HEK293 (cell line): ENCODE measurements around the gene SUPT3H.

ENCODE experiments used
- CTCF ChIP-seq: fragments of 450-650 bp; formaldehyde crosslinking; IDR thresholded peaks from 2 replicates; pipeline ENCODE4 v1.5.1; 2016; ENCODE audit warnings: missing biosample characterization, missing genetic modification characterization
- REST ChIP-seq: fragments of 450-650 bp; formaldehyde crosslinking; IDR thresholded peaks from 2 replicates; pipeline ENCODE4 v1.5.1; 2016; ENCODE audit warnings: missing biosample characterization, missing genetic modification characterization
- ZBTB21 ChIP-seq: fragments of 450-650 bp; formaldehyde crosslinking; IDR thresholded peaks from 2 replicates; pipeline ENCODE4 v1.5.1; 2017; ENCODE audit warnings: missing biosample characterization, missing genetic modification characterization
- ZBTB49 ChIP-seq: fragments of 450-650 bp; formaldehyde crosslinking; IDR thresholded peaks from 2 replicates; pipeline ENCODE4 v1.5.1; 2016; ENCODE audit warnings: missing biosample characterization, missing genetic modification characterization, low read depth
- ZBTB7A ChIP-seq: fragments of 450-650 bp; formaldehyde crosslinking; IDR thresholded peaks from 2 replicates; pipeline ENCODE4 v1.5.1; 2016; ENCODE audit warnings: low read depth, missing biosample characterization, missing genetic modification characterization
- ZNF248 ChIP-seq: fragments of 450-650 bp; formaldehyde crosslinking; IDR thresholded peaks from 2 replicates; pipeline ENCODE4 v1.5.1; 2017; ENCODE audit warnings: missing biosample characterization, missing genetic modification characterization
- ZNF26 ChIP-seq: fragments of 450-650 bp; formaldehyde crosslinking; IDR thresholded peaks from 2 replicates; pipeline ENCODE4 v1.5.1; 2016; ENCODE audit warnings: missing biosample characterization, missing genetic modification characterization
- ZNF433 ChIP-seq: fragments of 450-650 bp; formaldehyde crosslinking; IDR thresholded peaks from 2 replicates; pipeline ENCODE4 v1.5.1; 2016; ENCODE audit warnings: missing biosample characterization, missing genetic modification characterization, low read depth
- ZNF704 ChIP-seq: fragments of 450-650 bp; formaldehyde crosslinking; IDR thresholded peaks from 2 replicates; pipeline ENCODE4 v1.5.1; 2016; ENCODE audit warnings: missing biosample characterization, missing genetic modification characterization
- ZNF747 ChIP-seq: fragments of 450-650 bp; formaldehyde crosslinking; IDR thresholded peaks from 2 replicates; pipeline ENCODE4 v1.5.1; 2016; ENCODE audit warnings: missing biosample characterization, missing genetic modification characterization

- TF ChIP-seq ZBTB49 (tag by site-specific recombination), result no peak
- TF ChIP-seq ZNF747 (tag by site-specific recombination), result no peak
- TF ChIP-seq CTCF (tag by site-specific recombination), result no peak
- no peak for TF ChIP-seq REST (tag by site-specific recombination)
- no peak for TF ChIP-seq ZNF26 (tag by site-specific recombination)
- TF ChIP-seq ZBTB21 (tag by site-specific recombination), result no peak
- TF ChIP-seq ZNF433, result no peak
- TF ChIP-seq ZNF248 (tag by site-specific recombination), result no peak
- no peak for TF ChIP-seq ZBTB7A
- no peak for TF ChIP-seq ZNF704
These were observed 207.9 kb downstream of the SUPT3H start for GRCh38 chr6:45169815-45170214.
